Stimulated activated CD8-positive, alpha-beta memory T cell treated with anti-CD3 and anti-CD28 coated beads, Interleukin-7, amount 100 ng/mL, for 4 hours (primary cell): ENCODE results near the gene IFITM1.
"Not testable (repeated sequence)": the region's sequence is repeated elsewhere in the genome, so short reads cannot be mapped to it uniquely, and the experiment has no call there.

Source experiments
- DNase-seq, 2 donors: peaks; one replicate each; pipeline ENCODE4 v3.0.0-alpha.2; 2020; ENCODE audit warnings: low read depth in 2 of 2

The IFITM1 gene

DNA sequence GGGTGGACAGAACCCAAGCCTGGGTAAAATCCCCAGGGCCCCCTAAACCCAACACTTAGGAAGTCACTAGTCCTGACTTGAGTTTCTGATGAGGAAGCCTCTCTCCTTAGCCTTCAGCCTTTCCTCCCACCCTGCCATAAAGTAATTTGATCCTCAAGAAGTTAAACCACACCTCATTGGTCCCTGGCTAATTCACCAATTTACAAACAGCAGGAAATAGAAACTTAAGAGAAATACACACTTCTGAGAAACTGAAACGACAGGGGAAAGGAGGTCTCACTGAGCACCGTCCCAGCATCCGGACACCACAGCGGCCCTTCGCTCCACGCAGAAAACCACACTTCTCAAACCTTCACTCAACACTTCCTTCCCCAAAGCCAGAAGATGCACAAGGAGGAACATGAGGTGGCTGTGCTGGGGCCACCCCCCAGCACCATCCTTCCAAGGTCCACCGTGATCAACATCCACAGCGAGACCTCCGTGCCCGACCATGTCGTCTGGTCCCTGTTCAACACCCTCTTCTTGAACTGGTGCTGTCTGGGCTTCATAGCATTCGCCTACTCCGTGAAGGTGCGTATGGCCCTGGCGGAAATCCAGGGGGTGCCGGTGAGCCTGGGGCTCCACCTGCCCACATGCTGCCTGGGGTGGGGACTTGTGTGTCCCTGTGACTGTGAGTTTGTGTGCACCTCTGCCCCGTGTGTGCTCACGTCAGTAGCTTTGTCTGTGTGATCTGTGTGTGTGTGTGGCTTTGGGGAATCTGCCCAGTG lies at the start of gene IFITM1:
IFITM1 (plus strand) TSS at position 254 of the 767 bp plus-strand sequence; CDS start at position 385, 131 bp downstream.
- no peak for DNase-seq

GRCh38 chr11:266676-267439 lies 47.0 kb upstream of the IFITM1 start:
- DNase-seq, result no peak

GRCh38 chr11:267491-267994 lies 46.3 kb upstream of the IFITM1 start:
- no peak for DNase-seq

- DNase-seq, result not testable (repeated sequence)
These were observed 45.1 kb upstream of the IFITM1 start for GRCh38 chr11:268716-269145.

- DNase-seq, result no peak
These were observed 44.5 kb upstream of the IFITM1 start for GRCh38 chr11:269146-269890.

- no peak for DNase-seq
These were observed 43.2 kb upstream of the IFITM1 start for GRCh38 chr11:270451-271318.

DNA sequence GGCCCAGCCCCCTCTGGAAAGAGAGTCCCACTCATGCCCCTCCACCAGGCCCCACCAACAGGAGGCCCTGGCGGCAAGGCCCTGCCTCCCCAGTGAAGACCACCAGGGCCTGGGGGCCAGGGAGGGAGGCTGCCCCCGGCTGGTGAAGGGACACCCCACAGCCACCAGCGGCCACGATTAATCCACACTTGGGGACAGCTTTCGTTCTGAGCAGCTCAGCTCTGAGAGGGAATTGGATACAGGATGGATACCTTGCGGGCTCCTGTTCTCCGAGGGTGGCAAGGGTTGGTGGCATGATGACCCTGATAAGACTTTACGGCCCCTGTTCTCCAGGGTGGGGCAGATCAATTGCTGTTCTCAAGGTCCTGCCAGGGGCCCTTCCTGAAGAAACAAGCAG lies 42.5 kb upstream of the IFITM1 start:
- DNase-seq, result no peak

- no peak for DNase-seq
These were observed 41.5 kb upstream of the IFITM1 start for GRCh38 chr11:272195-272930.

DNA sequence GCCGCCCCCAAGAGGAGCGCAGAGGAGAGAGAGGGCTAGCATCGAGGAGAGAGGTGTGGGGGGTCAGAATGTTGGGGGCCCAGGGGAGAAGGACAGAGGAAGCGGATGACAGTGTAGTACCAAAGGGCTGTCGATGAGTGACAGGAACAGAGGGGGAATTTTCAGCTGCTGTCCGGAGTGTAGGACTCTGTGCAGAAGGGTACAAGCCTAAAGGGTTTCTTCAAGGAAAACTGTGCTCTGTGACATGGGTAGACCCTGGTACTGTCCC lies 41.0 kb upstream of the IFITM1 start:
- DNase-seq, result no peak

GRCh38 chr11:276219-276618 lies 37.6 kb upstream of the IFITM1 start:
- DNase-seq, result no peak

DNA sequence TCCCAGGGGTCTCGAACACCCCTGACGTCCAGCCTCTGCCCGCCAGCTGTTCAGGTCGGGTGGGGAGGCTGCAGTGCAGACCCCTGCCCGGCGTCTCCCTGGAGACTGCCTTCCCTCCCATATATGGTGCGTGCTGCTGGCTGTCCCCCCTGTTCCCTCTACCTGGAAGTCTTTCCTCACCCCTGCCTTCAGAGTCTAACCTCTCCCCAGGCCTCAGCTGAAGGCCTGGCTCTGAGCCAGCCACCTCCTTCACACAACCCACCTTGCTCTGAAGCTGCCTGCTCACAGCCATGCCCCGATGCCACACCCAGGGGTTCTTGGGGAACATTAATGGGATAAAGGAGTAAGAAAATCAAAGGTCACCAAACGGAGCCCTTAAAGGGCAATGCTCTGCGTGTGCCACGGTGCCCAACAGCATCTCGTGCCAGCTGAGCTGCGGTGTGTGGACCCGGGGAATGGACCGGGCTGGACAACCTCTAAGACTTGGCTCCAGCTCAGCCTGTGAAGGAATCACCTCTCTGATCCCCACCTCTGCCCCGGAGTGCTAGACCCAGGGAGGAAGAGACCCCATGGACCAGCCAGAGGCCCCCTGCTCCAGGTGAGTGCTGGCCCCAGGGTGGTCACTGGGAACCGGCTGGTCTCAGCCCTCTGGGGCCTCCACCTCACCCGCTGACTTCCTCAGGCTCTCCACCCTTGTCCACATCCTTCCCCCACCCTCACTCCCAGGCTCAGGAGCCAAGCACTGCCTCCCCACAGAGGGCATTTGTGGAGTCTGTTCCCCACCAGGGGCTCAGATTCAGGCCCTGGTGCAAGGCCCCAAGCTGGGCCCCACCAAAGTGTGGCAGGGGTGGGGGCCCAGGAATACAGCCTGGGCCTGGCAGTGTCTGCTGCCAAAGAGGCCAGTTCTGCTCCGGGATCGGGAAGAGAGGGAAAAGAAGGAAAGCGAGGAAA lies 35.6 kb upstream of the IFITM1 start, which contains the start of gene NLRP6:
NLRP6 (plus strand) TSS at position 407 of the 951 bp plus-strand sequence; CDS start at position 570, 163 bp downstream.
- no peak for DNase-seq

DNA sequence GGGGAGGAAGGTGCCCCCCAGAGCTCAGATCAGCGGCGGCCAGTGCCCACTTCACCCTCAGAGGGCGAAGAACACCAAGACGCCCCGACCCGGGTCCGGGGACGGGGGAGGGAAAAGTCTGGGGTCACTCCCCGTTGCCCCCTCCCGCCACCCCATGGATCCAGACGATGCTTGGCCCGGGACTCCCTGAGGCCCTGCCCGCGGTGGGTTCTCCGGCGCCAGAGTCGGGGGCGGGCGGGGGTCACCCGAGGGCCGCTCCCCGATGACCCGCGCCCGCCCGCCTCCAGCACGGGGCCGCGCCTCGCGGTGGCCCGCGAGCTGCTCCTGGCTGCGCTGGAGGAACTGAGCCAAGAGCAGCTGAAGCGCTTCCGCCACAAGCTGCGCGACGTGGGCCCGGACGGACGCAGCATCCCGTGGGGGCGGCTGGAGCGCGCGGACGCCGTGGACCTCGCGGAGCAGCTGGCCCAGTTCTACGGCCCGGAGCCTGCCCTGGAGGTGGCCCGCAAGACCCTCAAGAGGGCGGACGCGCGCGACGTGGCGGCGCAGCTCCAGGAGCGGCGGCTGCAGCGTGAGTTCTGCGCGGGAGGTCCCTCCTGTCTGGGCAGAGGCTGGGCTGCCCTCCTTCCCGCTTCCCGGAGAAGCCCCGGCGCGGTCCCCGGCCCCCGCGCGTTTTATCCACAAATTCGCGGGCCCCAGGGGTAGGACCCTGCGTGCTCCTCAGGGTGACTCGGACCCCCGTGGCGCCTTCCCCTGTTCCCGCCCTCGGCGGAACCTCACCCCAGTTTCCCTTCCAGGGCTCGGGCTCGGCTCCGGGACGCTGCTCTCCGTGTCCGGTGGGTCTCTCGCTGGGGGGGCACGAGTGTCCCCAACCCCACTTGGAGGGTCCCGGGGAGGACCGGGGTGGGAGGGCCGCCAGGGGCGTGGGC lies 34.5 kb upstream of the IFITM1 start:
- DNase-seq, result no peak

GRCh38 chr11:279966-280705 lies 33.7 kb upstream of the IFITM1 start:
- DNase-seq, result no peak

- no peak for DNase-seq
These were observed 32.9 kb upstream of the IFITM1 start for GRCh38 chr11:280706-281485.

- no peak for DNase-seq
These were observed 32.2 kb upstream of the IFITM1 start for GRCh38 chr11:281486-282161.

GRCh38 chr11:282171-282570 lies 31.7 kb upstream of the IFITM1 start:
- DNase-seq, result no peak
